Measurements from ENCODE around the gene STKLD1. TPM values are rescaled to one million over a fixed set of nuclear protein-coding genes. Genes with fewer than 3 reads are reported as not detected.
A peak's percentile ranks its signal among the peaks of the same experiment; 100 is the strongest.

The STKLD1 gene
- total and polyA plus RNA-seq, 3 experiments from 2014 or later: 0.24 to 0.91 (median 0.75) TPM

GRCh38 chr9:133379153-133380086, 3.3 kb downstream of the STKLD1 start:
- Histone ChIP-seq H3K36me3 (ENCODE audit: insufficient read depth, low read length) (no peaks in the 10 kb centered on the region), H3K27ac (ENCODE audit: low read depth, low read length) (no peak overlapping the region), H3K4me1 (ENCODE audit: insufficient read depth, low read length) (peaks cover 7% of the 10 kb centered on the region), H3K9me3 (ENCODE audit: low read length) (no peaks in the 10 kb centered on the region), H3K27me3 (ENCODE audit: insufficient read depth, low read length, poor library complexity, severe bottlenecking) (no peaks in the 10 kb centered on the region), H3K4me3 (ENCODE audit: low read length) (no peak overlapping the region)
- peak overlapping the region in 1 of 8 donors; percentile 31 for H3K27ac Mint-ChIP-seq
- ChIA-PET CTCF (no interaction called here), POLR2A (interaction anchor here (0.7 kb wide), 1 partner anchor 79 kb away, joined by 3 read pairs; no protein-coding TSS in a partner anchor)
- DNase-seq: no peak
- H3K36me3 Mint-ChIP-seq: peaks cover 0 to 8% (median 2%) of the 10 kb centered on the region in 3 donors
- no peaks in the 10 kb centered on the region for H3K9me3 Mint-ChIP-seq
- H3K4me1 Mint-ChIP-seq: peaks cover 7 to 10% (median 7%) of the 10 kb centered on the region in 3 donors
- H3K27me3 Mint-ChIP-seq: no peaks in the 10 kb centered on the region
- peak overlapping the region in 1 of 7 donors; percentile 63 for H3K4me3 Mint-ChIP-seq

GRCh38 chr9:133380734-133381133, 4.6 kb downstream of the STKLD1 start:
- Mint-ChIP-seq H3K36me3 (no peaks in the 10 kb centered on the region), H3K27me3 (no peaks in the 10 kb centered on the region), H3K9me3 (no peaks in the 10 kb centered on the region), H3K4me3 (no peak overlapping the region), H3K27ac (no peak overlapping the region), H3K4me1 (peaks cover 0 to 3% (median 0%) of the 10 kb centered on the region in 3 donors)
- no peaks in the 10 kb centered on the region for H3K27me3 ChIP-seq (ENCODE audit: insufficient read depth, low read length, poor library complexity, severe bottlenecking)
- H3K4me3 ChIP-seq (ENCODE audit: low read length): no peak overlapping the region
- no peaks in the 10 kb centered on the region for H3K4me1 ChIP-seq (ENCODE audit: insufficient read depth, low read length)
- no peak overlapping the region for H3K27ac ChIP-seq (ENCODE audit: low read depth, low read length)
- no peaks in the 10 kb centered on the region for H3K36me3 ChIP-seq (ENCODE audit: insufficient read depth, low read length)
- no peaks in the 10 kb centered on the region for H3K9me3 ChIP-seq (ENCODE audit: low read length)
- ChIA-PET CTCF (interaction anchor here (1.2 kb wide), 1 partner anchor 30 kb away, joined by 4 read pairs; no protein-coding TSS in a partner anchor), POLR2A (no interaction called here)
- no peak for DNase-seq

GRCh38 chr9:133382507-133383141, 6.5 kb downstream of the STKLD1 start:
- no peaks in the 10 kb centered on the region for H3K9me3 ChIP-seq (ENCODE audit: low read length)
- CTCF ChIA-PET: no interaction called here
- Mint-ChIP-seq H3K36me3 (no peaks in the 10 kb centered on the region), H3K27me3 (no peaks in the 10 kb centered on the region), H3K4me1 (no peaks in the 10 kb centered on the region), H3K4me3 (no peak overlapping the region), H3K27ac (no peak overlapping the region), H3K9me3 (no peaks in the 10 kb centered on the region)
- no peak overlapping the region for H3K27ac ChIP-seq (ENCODE audit: low read depth, low read length)
- no peak overlapping the region for H3K4me3 ChIP-seq (ENCODE audit: low read length)
- no peak for DNase-seq
- H3K36me3 ChIP-seq (ENCODE audit: insufficient read depth, low read length): no peaks in the 10 kb centered on the region
- POLR2A ChIA-PET: no interaction called here
- no peaks in the 10 kb centered on the region for H3K4me1 ChIP-seq (ENCODE audit: insufficient read depth, low read length)
- no peaks in the 10 kb centered on the region for H3K27me3 ChIP-seq (ENCODE audit: insufficient read depth, low read length, poor library complexity, severe bottlenecking)

GRCh38 chr9:133383438-133383837, 7.3 kb downstream of the STKLD1 start:
- H3K4me3 Mint-ChIP-seq: no peak overlapping the region
- H3K27me3 ChIP-seq (ENCODE audit: insufficient read depth, low read length, poor library complexity, severe bottlenecking): no peaks in the 10 kb centered on the region
- H3K4me3 ChIP-seq (ENCODE audit: low read length): no peak overlapping the region
- no peaks in the 10 kb centered on the region for H3K4me1 Mint-ChIP-seq
- no peaks in the 10 kb centered on the region for H3K36me3 Mint-ChIP-seq
- H3K4me1 ChIP-seq (ENCODE audit: insufficient read depth, low read length): no peaks in the 10 kb centered on the region
- no peak overlapping the region for H3K27ac ChIP-seq (ENCODE audit: low read depth, low read length)
- H3K36me3 ChIP-seq (ENCODE audit: insufficient read depth, low read length): no peaks in the 10 kb centered on the region
- no peak overlapping the region for H3K27ac Mint-ChIP-seq
- CTCF ChIA-PET: no interaction called here
- H3K9me3 ChIP-seq (ENCODE audit: low read length): no peaks in the 10 kb centered on the region
- peaks cover 0 to 4% of the 10 kb centered on the region in 2 donors for H3K27me3 Mint-ChIP-seq
- no peaks in the 10 kb centered on the region for H3K9me3 Mint-ChIP-seq
- no peak for DNase-seq
- POLR2A ChIA-PET: no interaction called here

- ChIA-PET POLR2A (no interaction called here), CTCF (no interaction called here)
- no peaks in the 10 kb centered on the region for H3K36me3 ChIP-seq (ENCODE audit: insufficient read depth, low read length)
- H3K4me1 Mint-ChIP-seq: no peaks in the 10 kb centered on the region
- H3K27me3 ChIP-seq (ENCODE audit: insufficient read depth, low read length, poor library complexity, severe bottlenecking): no peaks in the 10 kb centered on the region
- H3K4me3 Mint-ChIP-seq: no peak overlapping the region
- no peak overlapping the region for H3K27ac Mint-ChIP-seq
- no peaks in the 10 kb centered on the region for H3K4me1 ChIP-seq (ENCODE audit: insufficient read depth, low read length)
- no peak overlapping the region for H3K4me3 ChIP-seq (ENCODE audit: low read length)
- peaks cover 2 to 7% of the 10 kb centered on the region in 2 donors for H3K27me3 Mint-ChIP-seq
- no peak for DNase-seq
- H3K9me3 ChIP-seq (ENCODE audit: low read length): no peaks in the 10 kb centered on the region
- no peaks in the 10 kb centered on the region for H3K36me3 Mint-ChIP-seq
- no peaks in the 10 kb centered on the region for H3K9me3 Mint-ChIP-seq
- H3K27ac ChIP-seq (ENCODE audit: low read depth, low read length): no peak overlapping the region
Observed at GRCh38 chr9:133384736-133385321, 8.7 kb downstream of the STKLD1 start.

GRCh38 chr9:133385452-133385851, 9.3 kb downstream of the STKLD1 start:
- ChIA-PET CTCF (no interaction called here), POLR2A (no interaction called here)
- H3K4me3 ChIP-seq (ENCODE audit: low read length): no peak overlapping the region
- Mint-ChIP-seq H3K4me3 (no peak overlapping the region), H3K4me1 (no peaks in the 10 kb centered on the region), H3K27me3 (peaks cover 8% of the 10 kb centered on the region in 2 donors), H3K9me3 (no peaks in the 10 kb centered on the region), H3K36me3 (no peaks in the 10 kb centered on the region), H3K27ac (no peak overlapping the region)
- H3K27ac ChIP-seq (ENCODE audit: low read depth, low read length): no peak overlapping the region
- no peak for DNase-seq
- no peaks in the 10 kb centered on the region for H3K4me1 ChIP-seq (ENCODE audit: insufficient read depth, low read length)
- H3K9me3 ChIP-seq (ENCODE audit: low read length): no peaks in the 10 kb centered on the region
- H3K27me3 ChIP-seq (ENCODE audit: insufficient read depth, low read length, poor library complexity, severe bottlenecking): peaks cover 3% of the 10 kb centered on the region
- H3K36me3 ChIP-seq (ENCODE audit: insufficient read depth, low read length): no peaks in the 10 kb centered on the region

- DNase-seq: no peak
- Histone ChIP-seq H3K9me3 (ENCODE audit: low read length) (no peaks in the 10 kb centered on the region), H3K27me3 (ENCODE audit: insufficient read depth, low read length, poor library complexity, severe bottlenecking) (peaks cover 3% of the 10 kb centered on the region), H3K4me1 (ENCODE audit: insufficient read depth, low read length) (no peaks in the 10 kb centered on the region), H3K4me3 (ENCODE audit: low read length) (no peak overlapping the region), H3K36me3 (ENCODE audit: insufficient read depth, low read length) (no peaks in the 10 kb centered on the region), H3K27ac (ENCODE audit: low read depth, low read length) (no peak overlapping the region)
- H3K27me3 Mint-ChIP-seq: peaks cover 8% of the 10 kb centered on the region in 2 donors
- H3K36me3 Mint-ChIP-seq: no peaks in the 10 kb centered on the region
- no peak overlapping the region for H3K27ac Mint-ChIP-seq
- CTCF ChIA-PET: interaction anchor here (0.9 kb wide), 1 partner anchor 100 kb away, joined by 3 read pairs; no protein-coding TSS in a partner anchor
- H3K4me3 Mint-ChIP-seq: no peak overlapping the region
- H3K4me1 Mint-ChIP-seq: no peaks in the 10 kb centered on the region
- POLR2A ChIA-PET: no interaction called here
- no peaks in the 10 kb centered on the region for H3K9me3 Mint-ChIP-seq
Observed at GRCh38 chr9:133386338-133386737, 10.2 kb downstream of the STKLD1 start.

GRCh38 chr9:133387680-133388079, 11.5 kb downstream of the STKLD1 start:
- no peaks in the 10 kb centered on the region for H3K9me3 ChIP-seq (ENCODE audit: low read length)
- no peaks in the 10 kb centered on the region for H3K36me3 ChIP-seq (ENCODE audit: insufficient read depth, low read length)
- H3K4me1 ChIP-seq (ENCODE audit: insufficient read depth, low read length): no peaks in the 10 kb centered on the region
- no peak for DNase-seq
- Mint-ChIP-seq H3K27me3 (peaks cover 8% of the 10 kb centered on the region in 2 donors), H3K36me3 (no peaks in the 10 kb centered on the region), H3K27ac (no peak overlapping the region), H3K9me3 (no peaks in the 10 kb centered on the region), H3K4me3 (no peak overlapping the region), H3K4me1 (no peaks in the 10 kb centered on the region)
- ChIA-PET CTCF (interaction anchor here (1.0 kb wide), 1 partner anchor 11 kb away, joined by 3 read pairs; no protein-coding TSS in a partner anchor), POLR2A (no interaction called here)
- no peak overlapping the region for H3K4me3 ChIP-seq (ENCODE audit: low read length)
- H3K27me3 ChIP-seq (ENCODE audit: insufficient read depth, low read length, poor library complexity, severe bottlenecking): peaks cover 3% of the 10 kb centered on the region
- no peak overlapping the region for H3K27ac ChIP-seq (ENCODE audit: low read depth, low read length)

Measured in CD8-positive, alpha-beta memory T cell (primary cell).